ENCODE results near the gene LZTS2.

DNA sequence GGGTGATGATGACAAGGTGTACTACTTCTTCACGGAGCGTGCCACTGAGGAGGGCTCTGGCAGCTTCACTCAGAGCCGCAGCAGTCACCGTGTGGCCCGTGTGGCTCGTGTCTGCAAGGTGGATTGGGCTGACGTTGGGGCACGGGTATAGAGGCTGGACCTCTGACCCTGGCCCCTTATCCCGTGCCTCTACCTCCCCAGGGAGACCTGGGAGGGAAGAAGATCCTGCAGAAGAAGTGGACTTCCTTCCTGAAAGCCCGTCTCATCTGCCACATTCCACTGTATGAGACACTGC lies 20.8 kb upstream of the LZTS2 start:
- no peak for TF ChIP-seq CTCF (conservative IDR thresholded peaks at IDR 0.05)
- no peak for TF ChIP-seq ZFX (IDR thresholded peaks at IDR 0.05)
